Endothelial cell of umbilical vein (primary cell): Measurements from ENCODE around the gene ANXA4. TPM values are rescaled to one million over a fixed set of nuclear protein-coding genes. Genes with fewer than 3 reads are reported as not detected.

Source experiments
- BruUV-seq: library from RNA; stranded (reverse); fragments of 400-500 nt; replicated peaks from 2 replicates; lab custom pipeline; 2021; lab: Mats Ljungman, UMichigan
- CTCF ChIA-PET: fragments of 300-600, 350-600 bp; sonication (Branson Sonifier 250); formaldehyde crosslinking; loops from one replicate; lab custom pipeline; 2021; ENCODE audit warnings: antibody characterized with exemption, inconsistent platforms; lab: Charles Lee
- POLR2A ChIA-PET: fragments of 300-600, 350-600 bp; sonication (Branson Sonifier 250); formaldehyde crosslinking; loops from one replicate; lab custom pipeline; 2021; ENCODE audit warnings: antibody characterized with exemption, inconsistent platforms; lab: Charles Lee
- DNase-seq: peaks from one replicate; pipeline ENCODE4 v3.0.0-alpha.2; 2011; ENCODE audit warnings: low read depth, low spot score
- FAIRE-seq: peaks from 2 replicates; lab custom pipeline; 2011; peaks lifted over from hg19 to GRCh38; lab: Jason Lieb, UNC
- H2AFZ ChIP-seq: 2 replicates; pipeline ENCODE4 v1.6.0; 2012; ENCODE audit warnings: low read depth, low read length, control low read depth, inconsistent platforms
- H3K27ac ChIP-seq: 2 replicates; pipeline ENCODE4 v1.5.1; 2011; ENCODE audit warnings: low read depth, mild to moderate bottlenecking, control low read depth, low read length, moderate library complexity; ENCODE audit not compliant: insufficient read depth
- H3K27me3 ChIP-seq, 2 experiments: 2 replicates each; pipeline versions ENCODE4 v1.6.0 to v1.6.1; 2011; ENCODE audit warnings: low read length in 2 of 2, mixed read lengths in 1 of 2; ENCODE audit not compliant: control insufficient read depth in 2 of 2, insufficient read depth in 2 of 2
- H3K36me3 ChIP-seq, 2 experiments: 2 replicates in 1 of 2; 3 replicates in 1 of 2; pipeline ENCODE4 v1.5.1; 2011; ENCODE audit warnings: low read length in 2 of 2, mild to moderate bottlenecking in 1 of 2, moderate library complexity in 1 of 2; ENCODE audit not compliant: control insufficient read depth in 2 of 2, insufficient read depth in 2 of 2; ENCODE audit errors: extremely low read depth in 1 of 2
- H3K4me1 ChIP-seq: 3 replicates; pipeline ENCODE4 v1.5.1; 2011; ENCODE audit warnings: mild to moderate bottlenecking, low read length; ENCODE audit not compliant: control insufficient read depth, insufficient read depth; ENCODE audit errors: extremely low read depth
- H3K4me2 ChIP-seq: 2 replicates; pipeline ENCODE4 v1.6.1; 2011; ENCODE audit warnings: low read length, control low read depth, mixed read lengths; ENCODE audit not compliant: insufficient read depth
- H3K4me3 ChIP-seq, 3 experiments: fragments of 200-600 bp in 1 of 3; sonication (generic), shearing (Covaris generic) in 1 of 3; replicated peaks in 1 of 3; 2 replicates each; pipeline ENCODE4 v1.5.1; 2011 to 2016; ENCODE audit warnings: control low read depth in 3 of 3, low read length in 3 of 3, mild to moderate bottlenecking in 2 of 3, inconsistent platforms in 1 of 3, low read depth in 1 of 3, moderate library complexity in 1 of 3; ENCODE audit not compliant: insufficient read depth in 1 of 3
- H3K79me2 ChIP-seq: 2 replicates; pipeline ENCODE4 v1.6.0; 2012; ENCODE audit warnings: low read length, inconsistent platforms; ENCODE audit not compliant: control insufficient read depth, insufficient read depth
- H3K9ac ChIP-seq: replicated peaks from 2 replicates; pipeline ENCODE3; 2011; ENCODE audit warnings: low read length, control low read depth; ENCODE audit not compliant: insufficient read depth; ENCODE audit errors: extremely low read depth
- H3K9me1 ChIP-seq: replicated peaks from 3 replicates; pipeline ENCODE4 v1.6.0; 2011; ENCODE audit warnings: mild to moderate bottlenecking, low read length; ENCODE audit not compliant: control insufficient read depth, insufficient read depth; ENCODE audit errors: extremely low read depth
- H3K9me3 ChIP-seq: replicated peaks from 2 replicates; pipeline ENCODE4 v1.5.1; 2012; ENCODE audit warnings: low read length, inconsistent platforms; ENCODE audit not compliant: control insufficient read depth, insufficient read depth
- H4K20me1 ChIP-seq: replicated peaks from 2 replicates; pipeline ENCODE3; 2011; ENCODE audit warnings: mild to moderate bottlenecking, low read length; ENCODE audit not compliant: control insufficient read depth, insufficient read depth; ENCODE audit errors: extremely low read depth
- CTCF ChIP-seq, 2 donors: IDR thresholded peaks; 1 replicate in 1 of 2; 2 replicates in 1 of 2; pipeline ENCODE4 v1.5.1; 2011; ENCODE audit warnings: low read length in 2 of 2, mild to moderate bottlenecking in 2 of 2, moderate library complexity in 2 of 2, control low read depth in 1 of 2, inconsistent platforms in 1 of 2, low read depth in 1 of 2; ENCODE audit not compliant: insufficient read depth in 1 of 2; ENCODE audit errors: extremely low read depth in 1 of 2
- EZH2 ChIP-seq: IDR thresholded peaks from 2 replicates; pipeline ENCODE4 v1.6.1; 2012; ENCODE audit warnings: borderline replicate concordance, low read depth, mild to moderate bottlenecking, moderate library complexity, low read length, inconsistent platforms; ENCODE audit not compliant: severe bottlenecking
- MYC ChIP-seq: IDR thresholded peaks from one replicate; pipeline ENCODE4 v1.6.1; 2011; ENCODE audit warnings: mild to moderate bottlenecking, low read depth, low read length
- POLR2A ChIP-seq: IDR thresholded peaks from 2 replicates; pipeline ENCODE4 v1.6.1; 2012; ENCODE audit warnings: low read depth, mild to moderate bottlenecking, control low read depth, low read length
- POLR2AphosphoS5 ChIP-seq: IDR thresholded peaks from 2 replicates; pipeline ENCODE4 v1.6.1; 2012; ENCODE audit warnings: low read depth, mild to moderate bottlenecking, control low read depth, low read length, moderate library complexity; ENCODE audit not compliant: insufficient read depth
- dilution Hi-C: fragments of 300-500 bp; cut with MboI; formaldehyde crosslinking; loops from one replicate; pipeline ENCODE4 v1.15.0; 2019; ENCODE audit warnings: low sequenced_read_pairs; ENCODE audit not compliant: extremely low pct_ligation_motif_present
- intact Hi-C: fragments of 100-400 bp; cut with micrococcal nuclease; formaldehyde crosslinking; loops from one replicate; pipeline ENCODE4 v1.10.0; 2022
- polyA plus RNA-seq, 4 experiments: library from polyadenylated mRNA; depleted of rRNA in 3 of 4; stranded (reverse) in 3 of 4; unstranded in 1 of 4; fragments of >200 nt; gene quantifications; 2 replicates each; pipeline versions ENCODE4 v1.2.1 to v1.2.3, GENCODE V29; 2011 to 2012; ENCODE audit warnings: missing spikeins in 1 of 4
- total RNA-seq: library from RNA; stranded (reverse); gene quantifications from 2 replicates; pipeline ENCODE4 v1.2.3, GENCODE V29; 2021
- TF ChIP-seq, protein P1 (sequence below): IDR thresholded peaks from 2 replicates; pipeline ENCODE4 v1.6.1; 2011; ENCODE audit not compliant: insufficient read depth, insufficient read length

ANXA4 gene
- total and polyA plus RNA-seq, 2 donors (not counting 3 experiments of a cell fraction or from before 2014, with no cell fraction given) = 29.4 to 79.6 TPM

DNA sequence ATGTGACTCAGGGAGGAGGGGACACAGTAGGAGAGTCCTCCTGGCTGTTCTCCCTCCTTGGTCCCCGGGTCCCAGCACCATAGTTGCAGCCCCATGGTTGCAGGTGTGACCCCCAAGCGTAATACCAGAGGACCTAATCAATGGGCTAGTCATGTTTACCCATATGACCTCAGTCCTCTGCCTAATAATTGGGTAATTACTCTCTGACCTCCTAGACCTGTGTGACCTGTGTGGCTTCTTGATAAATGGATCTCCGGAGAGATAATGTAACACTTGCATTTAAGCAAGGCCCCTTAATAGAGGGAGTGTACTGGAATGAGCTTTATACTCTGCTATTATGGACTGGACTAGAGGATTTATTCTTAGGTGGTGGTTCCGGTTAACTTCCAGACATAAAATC, 55.3 kb downstream of the ANXA4 start:
- dilution Hi-C loops = no loop called here
- H3K36me3 ChIP-seq = no peaks in the 10 kb centered on the region
- no peak overlapping the region for H3K4me3 ChIP-seq
- no peak overlapping the region for H3K27ac ChIP-seq
- H3K27me3 ChIP-seq = no peaks in the 10 kb centered on the region
- no peaks in the 10 kb centered on the region for H3K79me2 ChIP-seq
- ChIA-PET POLR2A (interaction anchor here (0.6 kb wide), 1 partner anchor 396 kb away, joined by 10 read pairs; no protein-coding TSS in a partner anchor), CTCF (interaction anchor here (0.8 to 4.0 kb wide), 3 partner anchors 19 to 72 kb away, joined by 3 to 25 read pairs (median 12); no protein-coding TSS in a partner anchor)
- H3K4me2 ChIP-seq = no peak overlapping the region
- no peaks in the 10 kb centered on the region for H3K9me3 ChIP-seq
- intact Hi-C loops = no loop called here
- H2AFZ ChIP-seq = no peak overlapping the region
- no peaks in the 10 kb centered on the region for H4K20me1 ChIP-seq
- H3K9me1 ChIP-seq = no peaks in the 10 kb centered on the region
- FAIRE-seq (no peak), DNase-seq (no peak)
- H3K9ac ChIP-seq = no peak overlapping the region
- BruUV-seq = no TSS peak
- TF ChIP-seq POLR2A (no peak), CTCF (IDR thresholded peaks at IDR 0.05; ENCODE audit: extremely low read depth in 1 of 2, insufficient read depth in 1 of 2, low read depth in 1 of 2, low read length in 2 of 2) (no peak), POLR2AphosphoS5 (no peak), MYC (no peak), EZH2 (no peak)
- TF ChIP-seq, protein P1, sequence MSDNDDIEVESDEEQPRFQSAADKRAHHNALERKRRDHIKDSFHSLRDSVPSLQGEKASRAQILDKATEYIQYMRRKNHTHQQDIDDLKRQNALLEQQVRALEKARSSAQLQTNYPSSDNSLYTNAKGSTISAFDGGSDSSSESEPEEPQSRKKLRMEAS = no peak
- H3K4me1 ChIP-seq = peaks cover 20% of the 10 kb centered on the region
